ENCODE data around the gene FURIN.
"Not testable (repeated sequence)": the region's sequence is repeated elsewhere in the genome, so short reads cannot be mapped to it uniquely, and the experiment has no call there.

The FURIN gene

DNA sequence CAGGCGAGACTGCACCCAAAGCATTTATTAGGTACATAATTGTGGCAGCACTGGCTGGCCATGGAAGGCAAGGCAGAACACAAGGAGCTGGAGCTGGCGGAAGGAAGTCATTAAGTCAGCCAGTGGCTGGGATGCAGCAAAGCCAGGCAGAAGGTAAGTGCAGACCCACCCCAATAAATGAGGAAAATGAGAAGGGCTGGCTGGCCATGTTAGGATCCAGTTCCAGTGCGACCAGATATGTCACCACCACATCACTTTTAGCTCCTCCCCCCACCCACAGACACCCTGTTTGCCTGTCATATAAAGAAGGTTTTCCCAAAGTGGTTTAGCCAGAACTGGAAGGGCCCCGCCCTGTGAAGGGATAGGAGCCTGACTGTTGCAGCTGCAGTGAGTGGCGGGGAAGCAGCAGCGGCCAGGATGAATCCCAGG, at the start of gene FURIN:
FURIN (plus strand) TSS at position 328 of the 429 bp plus-strand sequence. CDS start 7,153 bp downstream, outside the sequence.
- no peak for FAIRE-seq

DNA sequence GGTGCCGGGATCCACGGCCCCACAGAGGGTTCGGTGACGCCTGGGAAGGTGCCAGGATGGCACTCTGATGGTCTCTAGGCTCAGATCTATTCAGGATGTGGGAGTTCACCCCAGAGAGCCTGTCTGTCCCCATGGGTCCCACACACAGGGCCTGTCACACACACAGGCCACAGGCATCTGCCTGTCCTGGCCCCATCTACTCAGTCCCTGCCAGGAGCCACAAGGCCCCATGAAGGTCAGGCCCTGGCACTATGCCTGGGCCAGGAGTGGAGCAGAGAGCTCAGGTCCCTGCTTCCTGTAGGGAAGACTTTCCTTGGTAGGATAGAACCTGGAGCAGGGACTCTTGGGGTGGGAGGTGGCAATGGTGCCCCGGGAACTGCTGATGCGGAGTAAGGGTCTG, 49.0 kb upstream of the FURIN start:
- no peak for FAIRE-seq

DNA sequence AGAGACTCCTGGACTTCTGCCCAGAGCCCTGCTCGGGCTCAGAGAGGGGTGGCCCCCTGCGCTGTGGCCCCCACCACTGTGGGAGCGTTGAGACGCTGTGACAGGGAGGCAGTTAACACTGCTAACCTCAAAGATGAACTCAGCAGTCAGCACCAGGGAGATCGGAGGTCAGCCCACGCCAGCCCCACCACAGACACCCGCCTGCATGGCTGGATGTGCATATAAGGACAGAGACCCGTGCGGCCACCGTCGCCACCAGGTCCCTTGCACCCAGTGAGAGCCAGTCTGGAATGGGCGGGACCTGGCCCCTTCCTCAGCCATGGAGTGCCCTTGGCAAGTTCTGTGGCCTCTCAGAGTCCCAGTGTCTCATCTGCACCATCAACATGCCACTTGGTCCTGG, 48.5 kb upstream of the FURIN start:
- FAIRE-seq, result no peak

DNA sequence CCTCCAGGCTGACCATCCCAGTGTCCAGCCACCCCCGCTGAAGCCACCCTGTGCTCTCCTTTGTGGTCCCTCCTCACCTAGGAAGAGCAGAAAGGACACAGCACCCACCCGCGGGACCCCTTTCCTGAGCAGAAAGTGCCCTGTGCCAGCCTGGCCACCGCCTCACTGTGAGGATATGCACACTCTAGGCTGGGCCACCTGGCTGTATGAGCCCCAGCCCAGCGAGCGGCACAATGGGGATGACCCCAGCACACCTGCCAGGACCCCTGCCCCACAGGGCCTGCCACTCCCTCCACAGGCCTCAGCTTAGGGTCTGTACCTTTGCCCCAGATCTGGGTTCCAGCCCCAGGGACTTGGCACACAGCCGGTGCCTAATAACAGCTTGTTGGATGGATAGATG, 47.9 kb upstream of the FURIN start:
- no peak for FAIRE-seq

DNA sequence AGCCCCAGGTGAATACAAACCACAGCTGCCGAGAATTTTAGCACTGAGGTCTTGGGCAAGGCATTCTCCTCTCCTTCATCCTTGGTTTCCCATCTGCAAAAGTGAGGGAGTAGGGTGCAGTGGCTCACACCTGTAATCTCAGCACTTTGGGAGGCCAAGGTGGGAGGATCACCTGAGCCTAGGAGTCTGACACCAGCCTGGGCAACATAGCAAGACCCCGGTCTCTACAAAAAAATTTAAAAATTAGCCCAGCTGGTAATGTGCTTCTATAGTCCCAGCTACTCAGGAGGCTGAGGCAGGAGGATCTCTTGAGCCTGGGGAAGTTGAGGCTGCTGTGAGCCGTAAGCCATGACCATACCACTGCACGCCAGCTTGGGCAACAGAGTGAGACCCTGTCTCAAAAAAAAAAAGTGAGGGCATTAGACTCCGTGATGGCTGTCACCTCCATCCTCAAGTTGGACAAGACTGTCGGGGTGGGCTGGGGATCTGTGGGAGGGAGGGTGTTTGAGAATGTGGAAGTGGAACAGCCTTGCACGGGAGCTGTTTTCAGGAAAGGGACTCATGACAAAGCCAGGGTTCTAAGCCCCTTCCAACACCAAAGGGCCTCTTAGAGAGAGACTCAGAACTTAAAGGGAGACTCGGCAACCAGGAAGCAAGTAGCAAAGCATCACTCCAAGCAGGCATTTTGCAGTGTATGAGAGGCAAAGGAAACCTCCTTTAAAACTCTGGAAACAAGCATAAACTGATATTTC, 46.0 kb upstream of the FURIN start:
- FAIRE-seq, result no peak

DNA sequence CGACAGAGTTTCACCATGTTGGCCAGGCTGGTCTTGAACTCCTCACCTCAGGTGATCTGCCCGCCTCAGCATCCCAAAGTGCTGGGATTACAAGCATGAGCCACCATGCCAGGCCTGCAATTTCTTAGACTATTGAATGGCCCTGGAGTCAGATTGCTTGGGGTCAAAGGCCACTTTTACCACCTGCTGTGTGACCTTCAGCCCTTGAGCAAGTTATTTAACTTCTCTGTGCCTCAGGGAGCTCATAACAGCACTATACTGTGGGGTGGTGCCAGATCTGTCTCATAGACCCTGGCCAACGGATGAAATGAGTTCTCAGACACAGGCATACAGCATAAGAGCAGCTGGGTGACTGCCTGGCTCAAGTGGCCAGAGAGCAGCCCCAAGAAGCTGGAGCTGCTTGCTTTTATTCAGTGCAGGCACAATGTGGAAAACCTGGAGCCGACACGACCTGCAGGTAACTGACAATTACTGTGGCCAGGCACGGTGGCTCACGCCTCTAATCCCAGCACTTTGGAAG, 44.9 kb upstream of the FURIN start:
- no peak for FAIRE-seq

DNA sequence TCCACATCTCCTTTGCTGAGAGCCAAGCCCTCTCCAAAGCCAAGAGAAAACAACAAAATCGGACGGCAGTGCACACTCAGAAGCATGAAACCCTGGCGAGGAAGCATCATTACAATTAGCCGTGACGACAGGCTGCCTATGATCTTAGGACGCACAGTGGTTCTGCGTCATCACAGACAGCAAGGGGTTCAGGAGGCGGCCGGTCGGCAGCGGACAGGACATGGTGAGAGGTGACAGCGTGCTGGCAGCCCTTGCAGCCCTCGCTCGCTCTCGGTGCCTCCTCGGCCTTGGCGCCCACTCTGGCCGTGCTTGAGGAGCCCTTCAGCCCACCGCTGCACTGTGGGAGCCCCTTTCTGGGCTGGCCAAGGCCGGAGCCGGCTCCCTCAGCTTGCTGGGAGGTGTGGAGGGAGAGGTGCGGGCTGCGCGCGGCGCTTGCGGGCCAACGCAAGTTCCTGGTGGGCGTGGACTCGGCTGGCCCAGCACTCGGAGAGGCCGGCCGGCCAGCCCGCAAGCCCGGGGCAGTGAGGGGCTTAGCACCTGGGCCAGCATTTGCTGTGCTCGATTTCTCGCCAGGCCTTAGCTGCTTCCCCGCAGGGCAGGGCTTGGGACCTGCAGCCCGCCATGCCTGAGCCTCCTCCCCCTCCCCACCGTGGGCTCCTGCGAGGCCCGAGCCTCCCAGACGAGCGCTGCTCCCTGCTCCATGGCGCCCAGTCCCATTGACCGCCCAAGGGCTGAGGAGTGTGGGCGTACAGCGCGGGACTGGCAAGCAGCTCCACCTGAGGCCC, 43.1 kb upstream of the FURIN start:
- not testable (repeated sequence) for FAIRE-seq

DNA sequence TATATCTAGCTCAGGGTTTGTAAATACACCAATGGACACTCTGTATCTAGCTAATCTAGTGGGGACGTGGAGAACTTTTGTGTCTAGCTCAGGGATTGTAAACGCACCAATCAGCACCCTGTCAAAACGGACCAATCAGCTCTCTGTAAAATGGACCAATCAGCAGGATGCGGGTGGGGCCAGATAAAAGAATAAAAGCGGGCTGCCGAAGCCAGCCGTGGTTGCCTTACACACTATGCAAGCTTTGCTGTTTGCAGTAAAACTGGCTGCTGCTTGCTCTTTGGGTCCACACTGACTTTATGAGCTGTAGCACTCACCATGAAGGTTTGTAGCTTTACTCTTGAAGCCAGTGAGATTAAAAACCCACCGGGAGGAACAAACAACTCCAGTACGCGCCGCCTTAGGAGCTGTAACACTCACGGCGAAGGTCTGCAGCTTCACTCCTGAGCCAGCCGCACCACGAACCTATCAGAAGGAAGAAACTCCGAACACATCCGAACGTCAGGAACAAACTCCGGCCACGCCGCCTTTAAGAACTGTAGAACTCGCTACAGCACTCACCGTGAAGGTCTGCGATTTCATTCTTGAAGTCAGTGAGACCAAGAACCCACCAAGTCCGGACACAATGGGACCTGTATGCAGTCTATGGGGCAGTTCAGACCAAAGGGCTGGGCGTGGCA, 42.0 kb upstream of the FURIN start:
- not testable (repeated sequence) for FAIRE-seq

DNA sequence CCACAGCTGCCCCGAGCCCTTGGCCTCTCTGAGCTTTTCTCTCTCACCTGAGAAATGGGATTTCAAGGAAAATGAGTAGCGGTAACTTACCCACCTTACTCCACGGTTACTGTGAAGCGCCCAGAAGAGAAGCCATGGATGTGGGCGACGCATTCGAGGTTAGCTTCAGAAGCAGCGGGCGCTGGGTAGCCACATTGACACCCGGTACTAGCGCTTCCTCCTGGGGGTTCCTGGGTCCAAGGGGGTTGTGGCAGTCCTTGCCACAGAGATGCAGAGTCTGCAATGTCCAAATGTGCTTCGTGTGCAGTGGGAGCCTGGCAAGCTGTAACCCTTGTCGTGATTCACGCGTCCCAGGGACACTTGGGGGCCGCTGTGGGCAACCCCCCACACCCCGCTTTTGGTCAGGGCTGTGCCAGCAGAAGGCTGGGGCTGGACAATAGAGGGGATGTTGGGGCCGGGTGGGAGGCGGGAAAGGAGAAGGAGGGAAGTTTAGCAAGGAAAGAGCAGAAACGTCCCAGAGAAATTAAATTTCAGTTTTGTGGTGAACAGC, 41.4 kb upstream of the FURIN start:
- FAIRE-seq, result no peak

DNA sequence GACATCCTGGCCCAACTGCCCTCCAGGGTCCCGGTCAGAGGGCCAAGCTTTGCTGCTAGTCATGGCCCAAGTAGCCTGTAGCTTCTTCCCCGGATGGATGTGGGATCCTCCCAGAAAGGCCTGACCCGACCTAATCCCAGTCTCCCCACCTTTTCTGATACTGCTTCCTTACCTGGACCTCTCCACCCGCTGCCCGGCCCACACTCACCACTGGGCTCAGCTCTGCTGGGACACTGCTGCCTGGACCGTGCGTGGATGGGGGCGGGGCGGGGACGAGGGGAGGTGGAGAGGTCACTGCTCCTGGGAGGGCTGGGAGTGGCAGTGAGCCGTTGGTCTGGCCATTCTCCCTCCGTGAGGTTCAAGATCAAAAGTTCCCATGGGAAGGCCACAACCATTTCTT, 40.3 kb upstream of the FURIN start:
- no peak for FAIRE-seq

DNA sequence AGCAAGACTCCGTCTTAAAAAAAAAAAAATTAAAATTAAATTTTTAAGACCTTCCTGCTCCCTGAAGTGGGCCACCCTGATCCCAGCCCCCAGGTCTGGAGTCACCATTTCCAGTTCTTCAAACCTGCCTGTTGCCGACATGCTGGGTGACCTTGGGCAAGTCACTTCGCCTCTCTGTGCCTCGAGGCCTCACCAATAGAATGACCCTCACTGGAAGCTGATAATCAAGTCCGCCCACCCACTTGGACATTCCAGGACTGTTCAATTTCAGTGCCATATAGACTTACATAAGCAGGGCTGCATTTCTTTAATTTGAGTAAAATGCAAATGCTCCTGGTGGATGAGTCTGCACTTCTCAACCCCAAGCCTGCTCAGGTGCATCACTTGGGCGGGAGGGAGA, 39.3 kb upstream of the FURIN start:
- FAIRE-seq, result no peak

DNA sequence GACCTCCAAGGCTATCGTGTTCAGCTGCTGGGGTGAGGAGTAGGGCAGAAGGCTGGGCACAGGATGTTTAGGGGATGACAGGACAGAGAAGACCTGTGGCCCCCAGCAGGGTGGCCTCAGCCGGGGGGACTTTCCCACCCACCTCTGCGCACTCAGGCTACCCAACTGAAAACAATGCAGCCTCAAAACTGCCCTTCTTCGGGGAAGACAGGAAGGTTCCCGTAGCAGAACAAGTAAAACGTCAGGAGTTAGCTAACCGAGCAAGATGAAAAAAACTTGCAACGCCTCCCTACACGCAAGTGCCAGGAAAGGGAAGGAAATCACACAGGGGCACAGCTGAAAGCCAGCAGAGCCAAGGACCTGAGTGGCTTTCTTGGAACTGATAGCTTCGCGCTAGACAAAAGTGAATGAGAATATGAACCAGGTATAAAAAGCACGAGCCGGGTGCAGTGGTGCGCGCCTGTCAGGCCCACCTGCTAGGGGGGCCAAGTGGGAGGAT, 38.4 kb upstream of the FURIN start:
- FAIRE-seq, result no peak

DNA sequence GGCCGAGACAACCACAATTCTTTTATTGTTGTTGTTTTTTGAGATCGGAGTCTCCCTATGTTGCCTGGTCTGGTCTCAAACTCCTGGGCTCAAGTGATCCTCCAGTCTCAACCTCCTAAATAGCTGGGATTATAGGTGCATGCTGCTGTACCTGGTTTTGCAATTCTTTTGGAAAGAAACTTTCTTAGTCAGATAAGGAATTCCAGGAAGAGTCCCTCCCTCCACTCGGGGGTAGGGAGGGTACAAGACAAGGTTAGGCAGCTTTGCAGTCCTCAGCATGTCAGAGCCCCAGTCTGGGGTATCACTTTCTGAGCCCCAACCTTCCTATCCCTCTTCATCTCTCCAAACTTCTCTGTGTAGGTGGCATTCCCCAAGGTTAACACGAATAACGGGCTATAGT, 33.8 kb upstream of the FURIN start:
- no peak for FAIRE-seq

DNA sequence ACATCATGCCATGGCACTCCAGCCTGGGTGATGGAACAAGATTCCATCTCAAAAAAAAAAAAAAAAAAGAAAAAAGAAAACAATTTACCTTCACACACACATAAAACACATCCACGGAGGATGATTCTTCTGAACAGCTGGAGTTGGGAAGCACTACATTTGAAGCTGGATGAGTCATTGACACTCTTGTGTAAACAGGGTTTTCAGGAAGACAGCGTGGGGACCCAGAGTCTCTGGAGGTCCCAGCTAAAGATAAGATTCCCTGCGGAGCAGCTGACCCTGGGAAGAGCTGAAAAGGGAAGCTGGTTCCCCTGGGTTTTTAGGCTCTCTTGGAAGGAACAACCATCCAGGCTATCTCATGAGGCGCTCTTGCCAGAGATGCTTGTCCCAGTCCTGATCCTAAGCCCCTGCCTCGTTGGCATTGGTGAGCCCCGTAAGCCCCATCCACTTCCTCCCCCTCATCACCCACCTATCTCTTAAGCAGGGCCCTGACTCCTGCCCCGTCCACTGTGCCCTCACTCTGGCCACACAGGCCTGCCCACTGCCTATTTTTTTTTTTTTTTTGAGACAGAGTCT, 32.0 kb upstream of the FURIN start:
- FAIRE-seq, result no peak

DNA sequence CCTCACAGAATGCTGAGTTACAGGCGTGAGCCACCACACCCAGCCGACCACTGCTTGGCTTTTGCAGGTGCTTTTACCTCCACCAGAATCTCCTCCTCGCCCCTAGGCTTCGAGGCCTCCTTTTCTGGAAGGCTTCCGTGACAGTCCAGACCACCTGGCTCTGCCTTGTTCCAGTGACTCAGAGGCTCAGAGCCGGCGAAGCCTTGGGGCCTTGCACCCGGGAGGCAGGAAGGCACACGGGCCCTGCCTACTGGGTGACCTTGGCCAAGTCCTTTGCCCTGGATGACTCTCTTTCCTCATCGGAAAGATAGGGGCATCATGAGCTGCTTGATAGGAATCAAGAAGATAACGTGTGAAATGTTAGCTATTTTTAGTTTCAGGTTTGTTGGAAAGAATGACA, 31.3 kb upstream of the FURIN start:
- no peak for FAIRE-seq

DNA sequence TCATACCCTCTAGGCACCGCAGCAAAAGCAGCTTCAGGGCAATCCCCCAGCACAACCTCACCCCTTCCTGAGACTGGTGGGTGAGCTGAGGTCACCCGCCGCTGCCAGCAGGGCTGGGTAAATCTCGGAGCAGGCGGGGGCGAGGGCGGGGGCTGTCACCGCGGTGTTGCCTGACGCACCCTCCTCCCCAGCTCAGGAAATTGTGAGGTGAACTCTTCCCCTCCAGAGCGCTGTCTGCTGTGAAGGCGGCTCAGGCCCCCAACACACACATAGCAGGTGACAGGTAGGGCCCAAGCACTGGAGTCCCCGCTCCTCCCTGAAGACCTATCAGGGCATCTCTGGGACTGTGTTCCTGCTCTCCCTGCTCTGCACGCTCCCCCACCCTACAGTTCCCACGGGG, 30.2 kb upstream of the FURIN start:
- FAIRE-seq, result no peak

DNA sequence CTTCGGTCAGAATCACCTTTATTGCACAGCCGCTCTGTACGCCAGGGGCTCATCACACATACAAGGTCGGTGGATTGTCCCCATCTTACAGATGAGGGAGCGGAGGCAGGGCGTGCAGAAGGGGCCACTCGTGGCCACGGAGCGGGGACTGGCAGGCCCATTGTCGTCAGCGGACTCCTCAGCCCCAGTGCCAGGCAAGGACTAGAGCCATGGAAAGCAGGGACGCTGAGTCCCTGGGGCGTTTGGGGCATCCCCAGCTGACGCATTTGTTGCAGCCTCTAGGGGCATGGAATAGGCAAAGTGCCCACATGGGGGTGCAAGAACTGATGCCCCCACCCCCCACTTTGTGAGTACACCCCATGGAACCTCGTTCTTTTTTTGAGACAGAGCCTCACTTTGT, 29.8 kb upstream of the FURIN start:
- FAIRE-seq, result no peak

DNA sequence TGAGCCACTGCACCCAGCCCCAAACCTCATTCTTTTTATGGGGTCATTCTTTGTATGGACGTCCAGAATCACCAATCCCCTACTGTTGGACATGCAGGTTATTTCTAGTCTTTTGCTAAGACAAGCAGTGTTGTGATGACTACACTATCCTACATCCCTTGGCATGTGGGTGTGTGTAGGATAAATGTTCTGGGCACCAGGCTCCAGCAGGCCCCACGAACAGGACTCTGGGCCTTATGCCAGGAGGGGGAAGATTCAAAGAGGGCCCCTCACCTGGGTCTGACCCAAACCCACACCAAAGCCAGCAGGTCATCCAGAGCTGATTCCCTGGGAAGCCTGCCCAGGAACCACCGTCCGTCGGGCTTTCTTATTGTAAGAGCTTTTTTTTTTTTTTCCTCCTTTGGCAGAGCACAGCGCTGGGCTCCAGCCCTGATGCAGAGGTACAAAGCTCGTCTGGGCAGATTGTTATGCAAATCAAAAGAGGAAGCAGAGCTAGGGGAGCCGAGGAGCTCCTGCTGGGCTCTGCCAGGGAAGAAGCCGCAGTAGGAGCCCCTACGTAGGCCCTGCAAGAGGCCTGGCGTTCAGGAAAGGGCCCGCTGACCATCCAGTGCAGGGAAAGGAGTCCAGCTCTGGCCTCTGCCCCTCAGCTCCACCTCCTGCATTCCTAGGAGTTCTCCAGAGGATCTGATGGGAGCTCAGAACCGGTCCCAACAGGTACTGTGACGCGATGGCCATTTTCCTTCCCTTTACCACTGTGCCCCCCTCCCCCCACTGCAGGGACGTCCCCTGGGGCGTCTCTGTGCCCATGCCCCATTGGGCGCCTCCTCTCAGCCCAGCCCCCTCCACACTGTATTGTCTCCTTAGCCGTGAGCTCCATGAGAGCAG, 29.0 kb upstream of the FURIN start:
- FAIRE-seq, result no peak

DNA sequence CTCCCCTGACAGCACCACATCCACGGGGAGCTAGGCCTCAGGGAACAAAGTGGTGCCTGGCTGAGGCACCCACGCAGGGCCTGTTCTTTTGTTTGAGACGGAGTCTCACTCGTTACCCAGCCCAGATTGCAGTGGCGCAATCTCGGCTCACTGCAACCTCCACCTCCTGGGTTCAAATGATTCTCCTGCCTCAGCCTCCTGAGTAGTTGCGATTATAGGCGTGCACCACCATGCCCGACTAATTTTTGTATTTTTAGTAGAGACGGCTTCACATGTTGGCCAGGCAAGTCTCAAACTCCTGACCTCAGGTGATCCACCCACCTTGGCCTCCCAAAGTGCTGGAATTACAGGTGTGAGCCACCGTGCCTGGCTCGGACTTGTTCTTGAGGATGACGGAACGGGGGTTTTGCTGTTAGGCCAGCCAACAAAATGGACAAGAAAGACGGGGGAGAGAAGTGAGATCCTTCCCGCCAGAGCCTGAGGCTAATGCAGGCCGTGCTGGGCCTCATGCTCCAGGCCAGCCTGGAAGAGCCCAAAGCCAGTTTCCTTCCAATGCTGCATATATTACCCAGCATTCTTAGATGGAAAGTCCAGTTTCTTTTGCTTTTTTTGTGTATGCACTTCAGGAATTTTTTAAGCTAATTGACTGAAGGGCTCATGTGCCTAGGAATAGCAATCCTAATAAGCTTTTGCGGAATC, 28.1 kb upstream of the FURIN start:
- FAIRE-seq, result no peak

DNA sequence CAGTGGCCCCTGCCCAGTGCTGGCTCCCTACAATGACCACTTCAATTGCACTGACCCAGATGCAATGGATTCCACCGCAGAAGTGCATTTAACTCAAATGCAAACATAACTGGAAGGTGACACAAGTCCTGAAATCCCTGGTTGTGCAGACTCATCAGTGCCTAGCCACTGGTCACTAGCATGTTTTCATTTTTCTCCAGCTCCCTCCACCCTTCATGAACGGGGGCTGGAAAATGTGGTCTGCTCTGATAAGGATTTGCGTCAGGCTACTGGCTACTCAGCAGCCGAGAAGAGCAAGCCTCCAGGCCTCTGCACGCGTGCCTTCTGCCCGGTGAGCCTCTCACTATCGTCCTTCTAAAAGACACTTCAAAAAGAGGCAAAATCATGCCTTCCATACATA, 27.4 kb upstream of the FURIN start:
- no peak for FAIRE-seq

DNA sequence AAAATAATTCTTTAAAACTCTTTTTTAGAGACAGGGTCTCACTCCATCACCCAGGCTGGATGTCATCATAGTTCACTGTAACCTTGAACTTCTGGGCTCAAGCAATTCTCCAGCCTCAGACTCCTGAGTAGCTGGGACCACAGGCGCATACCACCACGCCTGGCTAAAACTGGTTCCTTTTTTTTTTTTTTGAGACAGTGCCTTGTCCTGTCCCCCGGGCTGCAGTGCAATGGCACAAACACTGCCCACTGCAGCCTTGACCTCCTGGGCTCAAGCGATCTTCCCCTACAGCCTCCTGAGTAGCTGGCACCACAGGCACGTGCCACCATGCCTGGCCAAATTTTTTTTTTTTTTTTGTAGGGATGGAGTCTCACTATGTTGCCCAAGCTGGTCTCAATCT, 23.7 kb upstream of the FURIN start:
- no peak for FAIRE-seq

All from TTC549 (cell line).